GM12891 (cell line): ENCODE results near the gene TCAP.
A peak's percentile ranks its signal among the peaks of the same experiment; 100 is the strongest.

ENCODE experiments used
- DNase-seq: peaks from one replicate; pipeline ENCODE4 v3.0.0; 2011; ENCODE audit warnings: low spot score; ENCODE audit not compliant: insufficient read length
- FAIRE-seq: peaks from 2 replicates; lab custom pipeline; 2011; peaks lifted over from hg19 to GRCh38; lab: Jason Lieb, UNC
- PAX5 ChIP-seq: IDR thresholded peaks from 2 replicates; pipeline ENCODE4 v1.6.1; 2011; ENCODE audit warnings: low read length, moderate library complexity, mild to moderate bottlenecking; ENCODE audit not compliant: insufficient read depth, severe bottlenecking
- POLR2A ChIP-seq: IDR thresholded peaks from 2 replicates; pipeline ENCODE4 v1.6.1; 2011; ENCODE audit warnings: low read depth, low read length, control low read depth
- POLR2AphosphoS5 ChIP-seq: IDR thresholded peaks from 2 replicates; pipeline ENCODE4 v1.6.1; 2011; ENCODE audit warnings: low read depth, low read length, control low read depth
- POU2F2 ChIP-seq: IDR thresholded peaks from 2 replicates; pipeline ENCODE4 v1.6.1; 2011; ENCODE audit warnings: low read depth, mild to moderate bottlenecking, control low read depth, low read length, moderate library complexity
- SPI1 ChIP-seq: IDR thresholded peaks from 2 replicates; pipeline ENCODE4 v1.6.1; 2011; ENCODE audit warnings: low read depth, low read length, control low read depth
- TAF1 ChIP-seq: IDR thresholded peaks from 2 replicates; pipeline ENCODE4 v1.6.1; 2011; ENCODE audit warnings: low read depth, low read length, control low read depth

The TCAP gene

DNA sequence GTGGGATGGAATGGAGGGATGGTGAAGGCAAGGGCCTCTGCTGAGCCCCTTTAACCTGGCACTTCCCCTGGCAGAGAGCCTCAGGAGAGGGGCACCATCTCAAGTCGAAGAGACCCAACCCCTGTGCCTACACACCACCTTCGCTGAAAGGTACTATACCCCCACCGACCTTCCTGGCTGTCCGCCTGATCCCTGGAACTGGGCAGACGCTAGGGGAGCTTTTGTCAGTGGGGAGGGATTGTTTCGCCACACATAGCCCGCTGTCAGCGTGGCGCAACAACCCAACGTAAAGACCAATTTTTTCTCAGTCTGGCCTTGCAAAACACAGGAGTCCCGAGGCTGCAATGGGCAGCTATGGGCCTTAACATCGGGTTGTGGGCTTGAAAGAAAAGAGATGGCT lies 35.3 kb upstream of the TCAP start:
- TF ChIP-seq POLR2A = no peak
- no peak for TF ChIP-seq TAF1
- no peak for TF ChIP-seq SPI1
- no peak for TF ChIP-seq PAX5
- no peak for TF ChIP-seq POU2F2
- no peak for TF ChIP-seq POLR2AphosphoS5
- FAIRE-seq = no peak

DNA sequence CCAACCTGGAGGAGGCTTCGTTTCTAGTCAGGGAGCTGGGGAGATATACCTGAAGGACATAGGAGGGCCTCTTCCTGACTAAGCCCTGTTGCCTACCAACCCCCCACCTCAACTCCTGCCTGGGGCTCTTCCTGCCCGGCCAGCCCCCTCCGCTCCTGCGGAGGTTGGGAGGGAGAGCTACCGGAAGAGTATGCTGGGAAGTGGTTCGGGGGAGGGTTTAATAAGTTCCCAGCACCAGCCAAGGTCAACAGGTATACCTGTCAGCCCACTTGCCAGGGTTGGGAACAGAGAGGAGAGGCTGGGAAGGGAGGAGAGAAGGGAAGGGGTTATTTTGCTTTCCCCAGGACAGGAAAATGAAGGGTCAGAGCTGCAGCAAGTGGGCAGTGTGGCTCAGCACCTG lies 33.7 kb upstream of the TCAP start:
- DNase-seq (no peak), FAIRE-seq (no peak)
- TF ChIP-seq TAF1 (no peak), PAX5 (no peak), SPI1 (no peak), POLR2AphosphoS5 (no peak), POU2F2 (no peak), POLR2A (no peak)

More for the DNA sequence above, 35.3 kb upstream of the TCAP start:
- no peak for DNase-seq

DNA sequence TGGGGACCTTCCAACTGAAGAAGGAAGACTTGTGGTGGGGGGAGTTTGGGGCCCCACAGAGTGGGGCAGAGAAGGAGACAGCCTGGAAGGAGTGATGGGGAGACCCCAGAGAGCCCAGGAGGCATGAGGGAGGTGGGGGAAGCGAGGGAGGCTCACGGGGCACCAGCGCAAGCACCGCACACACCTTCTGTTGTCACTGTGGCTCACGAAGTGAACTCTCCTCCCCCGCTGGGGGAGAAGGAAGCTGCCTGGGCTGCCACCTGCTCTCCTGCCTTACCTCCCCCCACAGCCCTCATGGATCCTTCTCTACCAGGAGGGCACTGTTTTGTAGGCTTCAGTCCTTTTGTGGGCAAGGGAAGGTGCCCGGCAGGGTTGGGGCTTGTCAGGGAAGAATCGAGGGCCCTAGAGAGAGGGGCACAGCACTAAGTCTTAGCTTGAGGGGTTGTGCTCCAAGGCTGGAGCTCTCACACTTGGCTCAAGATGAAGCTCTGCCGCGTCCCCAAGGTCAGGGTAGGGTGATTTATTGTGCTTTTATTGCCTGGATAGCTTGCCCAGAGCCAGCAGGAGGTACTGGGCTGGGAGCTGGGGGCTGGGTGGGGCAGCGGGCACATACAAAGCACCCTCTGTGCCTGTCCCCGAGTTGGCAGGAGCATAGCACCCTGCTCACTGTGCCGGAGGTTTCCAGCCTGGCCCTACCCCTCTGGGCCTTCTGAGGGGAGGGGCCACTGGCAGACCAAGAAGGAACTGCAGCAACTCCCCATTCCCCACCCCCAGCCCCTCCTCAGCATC lies 32.8 kb upstream of the TCAP start:
- TF ChIP-seq PAX5 = no peak
- TF ChIP-seq POLR2AphosphoS5 = no peak
- no peak for TF ChIP-seq SPI1
- no peak for TF ChIP-seq POLR2A
- TF ChIP-seq TAF1 = no peak
- TF ChIP-seq POU2F2 = no peak
- DNase-seq (no peak), FAIRE-seq (no peak)

DNA sequence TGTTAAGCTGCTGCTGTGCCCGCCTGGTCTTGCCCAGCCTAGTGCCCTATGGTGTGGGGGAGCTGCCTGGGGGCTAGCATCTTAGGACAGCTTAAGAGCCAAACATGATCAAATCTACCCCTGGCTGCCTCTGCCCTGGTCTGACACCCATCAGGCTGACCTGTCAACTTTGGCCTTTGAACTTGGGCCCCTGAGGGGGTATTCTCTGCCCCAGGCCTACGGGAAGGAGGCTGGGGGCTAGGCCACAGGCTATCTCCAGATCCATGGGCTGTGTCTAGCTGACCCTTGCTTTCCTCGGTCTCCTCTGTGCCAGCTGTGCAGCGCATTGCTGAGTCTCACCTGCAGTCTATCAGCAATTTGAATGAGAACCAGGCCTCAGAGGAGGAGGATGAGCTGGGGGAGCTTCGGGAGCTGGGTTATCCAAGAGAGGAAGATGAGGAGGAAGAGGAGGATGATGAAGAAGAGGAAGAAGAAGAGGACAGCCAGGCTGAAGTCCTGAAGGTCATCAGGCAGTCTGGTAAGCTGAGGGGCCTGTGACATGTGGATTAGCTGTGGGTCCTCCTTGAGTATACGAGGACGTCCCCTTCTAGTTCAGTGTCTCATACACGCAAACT lies 31.5 kb upstream of the TCAP start:
- FAIRE-seq (no peak), DNase-seq (no peak)
- no peak for TF ChIP-seq POLR2A
- TF ChIP-seq POLR2AphosphoS5 = no peak
- TF ChIP-seq TAF1 = no peak
- TF ChIP-seq POU2F2 = no peak
- TF ChIP-seq PAX5 = no peak
- no peak for TF ChIP-seq SPI1

DNA sequence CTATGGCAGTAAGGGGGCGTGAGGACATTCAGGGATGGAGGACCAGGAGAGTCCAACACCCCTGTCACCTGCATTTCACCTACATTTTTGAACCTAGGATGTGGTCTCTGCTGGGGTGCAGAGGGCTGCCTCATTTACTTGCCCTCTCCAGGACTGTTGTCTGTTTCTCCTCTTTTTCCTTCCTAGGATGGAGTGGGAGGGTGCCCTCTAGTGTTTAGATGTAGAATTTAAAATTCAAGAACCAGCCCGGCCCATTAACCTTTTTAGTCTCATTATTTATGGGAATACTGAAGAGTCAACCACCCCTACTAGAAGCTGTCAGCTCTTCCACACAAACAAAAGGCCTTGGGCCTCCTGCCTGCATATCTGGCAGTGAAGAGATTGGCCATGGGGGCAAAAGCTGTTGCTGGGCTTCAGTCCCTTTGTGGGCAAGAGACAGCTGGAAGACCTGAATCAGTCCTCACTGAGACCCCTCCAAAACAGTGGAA lies 30.7 kb upstream of the TCAP start:
- no peak for DNase-seq
- FAIRE-seq = no peak

DNA sequence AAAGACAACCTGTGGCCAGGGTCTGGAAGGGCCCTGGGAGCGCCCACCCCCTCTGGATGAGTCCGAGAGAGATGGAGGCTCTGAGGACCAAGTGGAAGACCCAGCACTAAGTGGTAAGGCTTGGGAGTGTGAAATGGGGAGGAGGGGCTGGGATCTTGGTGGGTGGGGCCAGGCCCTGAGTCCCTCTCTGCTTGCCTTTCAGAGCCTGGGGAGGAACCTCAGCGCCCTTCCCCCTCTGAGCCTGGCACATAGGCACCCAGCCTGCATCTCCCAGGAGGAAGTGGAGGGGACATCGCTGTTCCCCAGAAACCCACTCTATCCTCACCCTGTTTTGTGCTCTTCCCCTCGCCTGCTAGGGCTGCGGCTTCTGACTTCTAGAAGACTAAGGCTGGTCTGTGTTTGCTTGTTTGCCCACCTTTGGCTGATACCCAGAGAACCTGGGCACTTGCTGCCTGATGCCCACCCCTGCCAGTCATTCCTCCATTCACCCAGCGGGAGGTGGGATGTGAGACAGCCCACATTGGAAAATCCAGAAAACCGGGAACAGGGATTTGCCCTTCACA lies 29.5 kb upstream of the TCAP start:
- FAIRE-seq (no peak), DNase-seq (no peak)
- TF ChIP-seq POLR2AphosphoS5 = no peak
- no peak for TF ChIP-seq SPI1
- no peak for TF ChIP-seq POU2F2
- no peak for TF ChIP-seq PAX5
- no peak for TF ChIP-seq POLR2A
- no peak for TF ChIP-seq TAF1

More for the DNA sequence above, 30.7 kb upstream of the TCAP start:
- TF ChIP-seq TAF1 = no peak
- no peak for TF ChIP-seq POLR2A
- no peak for TF ChIP-seq PAX5
- TF ChIP-seq SPI1 = no peak
- no peak for TF ChIP-seq POLR2AphosphoS5
- TF ChIP-seq POU2F2 = no peak

DNA sequence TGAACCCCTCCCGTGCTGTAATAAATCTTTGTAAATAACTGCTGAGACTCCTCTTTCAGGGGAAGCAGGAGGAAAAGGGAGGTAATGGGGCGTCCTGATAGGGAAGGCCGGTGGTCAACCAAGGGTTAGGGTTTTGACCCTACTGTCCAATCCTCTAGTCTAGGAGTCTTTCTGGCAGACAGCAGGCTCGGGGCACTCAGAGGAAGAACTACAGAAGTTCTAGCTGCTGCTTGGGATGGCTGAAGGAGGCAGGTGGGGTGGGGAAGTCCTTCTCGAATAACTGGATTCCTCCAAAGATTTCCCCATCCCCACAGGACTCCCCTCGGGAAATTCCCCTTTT lies 28.6 kb upstream of the TCAP start:
- no peak for DNase-seq
- no peak for FAIRE-seq
- TF ChIP-seq POU2F2 (no peak), POLR2AphosphoS5 (no peak), PAX5 (no peak), TAF1 (no peak), SPI1 (no peak), POLR2A (no peak)

DNA sequence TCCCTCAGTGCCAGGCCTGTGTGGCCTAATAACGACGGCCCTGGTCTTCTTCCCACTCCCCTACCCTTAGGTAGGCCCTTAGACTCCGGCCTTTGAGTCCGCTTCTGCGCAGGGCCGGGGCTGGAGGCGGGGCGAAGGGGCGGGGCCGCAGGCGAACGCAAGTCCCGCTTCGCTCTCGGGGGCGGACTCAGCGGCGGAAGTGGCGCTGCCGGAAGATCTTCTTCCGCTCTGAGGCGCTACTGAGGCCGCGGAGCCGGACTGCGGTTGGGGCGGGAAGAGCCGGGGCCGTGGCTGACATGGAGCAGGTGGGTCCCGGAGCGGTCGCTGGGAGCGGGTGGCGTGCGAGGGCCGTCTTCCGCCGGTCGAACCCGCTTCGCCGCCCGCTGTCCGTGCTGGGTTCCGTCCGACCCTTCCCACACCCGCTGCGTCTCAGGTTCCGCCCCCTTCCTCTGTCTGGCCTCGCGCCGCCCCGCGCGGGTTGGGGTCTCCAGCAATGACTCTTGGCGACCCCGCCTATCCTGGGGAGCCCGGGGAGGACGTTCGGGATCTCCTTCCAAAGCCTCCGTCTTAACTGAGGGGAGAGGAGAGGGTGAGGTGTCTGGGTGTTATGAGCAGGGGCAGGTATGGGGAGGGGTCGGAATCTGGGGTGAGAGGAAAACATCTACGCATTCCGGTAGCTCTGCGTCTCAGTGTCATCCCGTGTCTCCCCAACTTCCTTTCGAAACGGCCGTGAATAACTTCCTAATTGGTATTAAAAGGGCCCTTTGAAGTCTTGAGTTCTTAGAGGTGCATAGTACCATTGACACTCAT lies 28.0 kb upstream of the TCAP start, which contains the start of gene STARD3:
STARD3 (plus strand) TSS at position 218 of the 810 bp plus-strand sequence. CDS start 16,388 bp downstream, outside the sequence.
- TF ChIP-seq POLR2AphosphoS5 (peak; percentile 79; the same call in 1 of the 2 replicates), TAF1 (peak; percentile 77), SPI1 (peak; percentile 22; the same call in 1 of the 2 replicates), POU2F2 (no peak), POLR2A (peak; percentile 72), PAX5 (no peak)
- FAIRE-seq (peak; percentile 98), DNase-seq (peak; percentile 98)
